Gastroesophageal sphincter (tissue), 4 donors: ENCODE measurements around the gene PLEKHO2. TPM values are rescaled to one million over a fixed set of nuclear protein-coding genes. Genes with fewer than 3 reads are reported as not detected.

Experiments
- ATAC-seq: fragments of 150-250 bp; one replicate; pipeline ENCODE4 v1.9.1; 2016; ENCODE audit warnings: mild to moderate bottlenecking, moderate library complexity
- H3K27ac ChIP-seq, 4 donors: fragments of 200-600 bp; sonication (generic) in 3 of 4; 1 replicate in 3 of 4; 2 replicates in 1 of 4; pipeline ENCODE4 v1.5.1; 2016 to 2019
- H3K27me3 ChIP-seq: fragments of 200-600 bp; sonication (generic); one replicate; pipeline ENCODE4 v1.5.1; 2019
- H3K36me3 ChIP-seq, 2 donors: fragments of 200-600 bp; sonication (generic); one replicate each; pipeline ENCODE4 v1.5.1; 2019; ENCODE audit warnings: control low read depth in 1 of 2
- H3K4me1 ChIP-seq, 3 donors: fragments of 200-600 bp; sonication (generic); 1 replicate in 2 of 3; 2 replicates in 1 of 3; pipeline ENCODE4 v1.5.1; 2016 to 2019; ENCODE audit warnings: control low read depth in 2 of 3
- H3K4me3 ChIP-seq, 2 donors: fragments of 200-600 bp; sonication (generic); one replicate each; pipeline ENCODE4 v1.5.1; 2019; ENCODE audit warnings: mild to moderate bottlenecking in 1 of 2, moderate library complexity in 1 of 2
- H3K9me3 ChIP-seq, 3 donors: fragments of 200-600 bp; sonication (generic); one replicate each; pipeline ENCODE4 v1.5.1; 2017 to 2019; ENCODE audit warnings: control low read depth in 2 of 3
- EP300 ChIP-seq: sonication (generic); formaldehyde crosslinking; IDR thresholded peaks from one replicate; pipeline ENCODE4 v1.6.1; 2017; ENCODE audit warnings: antibody characterized with exemption, mild to moderate bottlenecking
- POLR2A ChIP-seq, 2 donors: fragments of 450-650 bp; IDR thresholded peaks; one replicate each; pipeline ENCODE4 v1.6.1; 2017; ENCODE audit warnings: antibody characterized with exemption in 2 of 2, mild to moderate bottlenecking in 2 of 2, moderate library complexity in 1 of 2
- POLR2AphosphoS5 ChIP-seq: sonication (generic); formaldehyde crosslinking; IDR thresholded peaks from one replicate; pipeline ENCODE4 v1.6.1; 2017; ENCODE audit warnings: antibody characterized with exemption
- WGBS, 2 donors: methylation state at CpG; one replicate each; pipeline ENCODE4 v1.1.5; 2018; ENCODE audit warnings: low coverage in 1 of 2; 5-methylcytosine and 5-hydroxymethylcytosine counted together
- total RNA-seq, 4 donors: library from RNA; depleted of rRNA; stranded (reverse); fragments of >200 nt; gene quantifications; one replicate each; pipeline ENCODE4 v1.1.0, GENCODE V29; 2016
- TF ChIP-seq, protein P1 (sequence below), 4 experiments: fragments of 200-600 bp in 2 of 4; fragments of 450-650 bp in 2 of 4; sonication (generic) in 1 of 4; IDR thresholded peaks; one replicate each; pipeline ENCODE4 v1.5.1; 2017 to 2019; ENCODE audit warnings: antibody characterized with exemption in 4 of 4, mild to moderate bottlenecking in 2 of 4, moderate library complexity in 2 of 4

PLEKHO2 gene
- total RNA-seq, 4 donors from 2014 or later: 27.1 to 47.9 (median 43.1) TPM

GRCh38 chr15:64842986-64843561, 1.4 kb downstream of the PLEKHO2 start:
- H3K27ac ChIP-seq: peak overlapping the region; percentile 90 to 100 (median 94)
- no peaks in the 10 kb centered on the region for H3K9me3 ChIP-seq
- ATAC-seq: peak; percentile 32
- WGBS, 2 donors: 14 to 18% methylated on average over 3 to 4 of the region's 7 CpGs
- no peaks in the 10 kb centered on the region for H3K27me3 ChIP-seq
- TF ChIP-seq POLR2A (IDR thresholded peaks at IDR 0.05) (peak in 1 of 2 donors; percentile 22), EP300 (no peak), POLR2AphosphoS5 (peak; percentile 4)
- TF ChIP-seq, protein P1, sequence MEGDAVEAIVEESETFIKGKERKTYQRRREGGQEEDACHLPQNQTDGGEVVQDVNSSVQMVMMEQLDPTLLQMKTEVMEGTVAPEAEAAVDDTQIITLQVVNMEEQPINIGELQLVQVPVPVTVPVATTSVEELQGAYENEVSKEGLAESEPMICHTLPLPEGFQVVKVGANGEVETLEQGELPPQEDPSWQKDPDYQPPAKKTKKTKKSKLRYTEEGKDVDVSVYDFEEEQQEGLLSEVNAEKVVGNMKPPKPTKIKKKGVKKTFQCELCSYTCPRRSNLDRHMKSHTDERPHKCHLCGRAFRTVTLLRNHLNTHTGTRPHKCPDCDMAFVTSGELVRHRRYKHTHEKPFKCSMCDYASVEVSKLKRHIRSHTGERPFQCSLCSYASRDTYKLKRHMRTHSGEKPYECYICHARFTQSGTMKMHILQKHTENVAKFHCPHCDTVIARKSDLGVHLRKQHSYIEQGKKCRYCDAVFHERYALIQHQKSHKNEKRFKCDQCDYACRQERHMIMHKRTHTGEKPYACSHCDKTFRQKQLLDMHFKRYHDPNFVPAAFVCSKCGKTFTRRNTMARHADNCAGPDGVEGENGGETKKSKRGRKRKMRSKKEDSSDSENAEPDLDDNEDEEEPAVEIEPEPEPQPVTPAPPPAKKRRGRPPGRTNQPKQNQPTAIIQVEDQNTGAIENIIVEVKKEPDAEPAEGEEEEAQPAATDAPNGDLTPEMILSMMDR (IDR thresholded peaks at IDR 0.05): peak in 1 of 4 experiments; percentile 11
- H3K4me3 ChIP-seq: peak overlapping the region; percentile 91 to 95
- H3K36me3 ChIP-seq: no peaks in the 10 kb centered on the region
- peaks cover 0 to 67% (median 37%) of the 10 kb centered on the region in 3 donors for H3K4me1 ChIP-seq

DNA sequence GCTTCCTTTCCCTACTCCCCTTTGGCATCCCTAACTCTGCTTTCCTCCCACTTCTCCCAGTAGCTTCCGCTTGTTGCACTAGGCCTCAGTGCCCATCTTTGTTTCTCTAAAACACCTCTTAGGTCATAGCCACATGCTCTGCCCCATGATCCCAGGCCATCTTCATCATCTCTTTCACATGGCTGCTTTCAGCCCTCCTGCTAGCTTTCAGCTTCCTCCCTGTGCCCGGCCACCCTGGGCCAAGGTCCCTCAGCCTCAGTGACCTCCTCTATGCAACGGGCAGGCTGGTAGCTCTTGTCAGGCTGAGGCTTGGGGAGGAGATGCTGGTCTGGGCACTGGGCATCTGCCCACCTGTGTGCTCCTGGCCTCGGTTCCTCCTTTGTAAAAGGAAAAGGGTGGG, 2.3 kb downstream of the PLEKHO2 start:
- no peak for TF ChIP-seq EP300
- Histone ChIP-seq H3K9me3 (no peaks in the 10 kb centered on the region), H3K4me3 (peak overlapping the region; percentile 91 to 95), H3K4me1 (peaks cover 0 to 76% (median 37%) of the 10 kb centered on the region in 3 donors), H3K36me3 (peaks cover 0 to 7% of the 10 kb centered on the region in 2 donors), H3K27me3 (no peaks in the 10 kb centered on the region), H3K27ac (peak overlapping the region; percentile 64 to 100 (median 94))
- whole genome bisulfite sequencing, 2 donors: 32 to 38% methylated on average over 3 to 4 of the region's 4 CpGs
- no peak for ATAC-seq

DNA sequence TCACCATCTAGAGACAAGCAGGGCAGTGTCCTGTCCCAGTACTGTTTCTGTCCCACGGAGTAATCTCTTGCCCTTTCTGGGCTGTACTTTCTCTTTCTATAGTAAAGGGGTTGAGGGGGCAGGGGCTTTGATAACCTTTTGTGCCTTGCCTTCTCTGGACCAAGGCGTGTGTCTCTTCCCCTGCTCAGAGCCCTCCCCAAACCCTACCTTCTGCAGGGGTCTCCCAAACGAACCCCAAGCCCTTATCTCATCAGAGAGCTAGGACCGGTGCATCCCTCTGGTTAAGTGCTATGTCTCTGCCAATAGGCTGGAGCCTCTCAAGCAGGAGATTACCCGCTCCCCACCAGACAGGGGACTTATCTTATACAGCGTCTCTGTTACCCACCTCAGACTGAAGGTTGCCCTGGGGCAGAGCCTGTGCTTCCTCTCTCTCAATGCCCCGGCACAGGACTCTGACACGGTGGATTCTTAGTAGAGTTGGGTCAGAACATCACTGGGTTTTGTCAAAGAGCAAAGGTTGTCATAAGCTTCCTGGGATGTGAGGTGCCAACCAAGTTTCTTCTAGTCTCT, 2.9 kb downstream of the PLEKHO2 start:
- Histone ChIP-seq H3K4me1 (peaks cover 0 to 83% (median 40%) of the 10 kb centered on the region in 3 donors), H3K4me3 (peak overlapping the region; percentile 91 to 95), H3K36me3 (peaks cover 0 to 14% of the 10 kb centered on the region in 2 donors), H3K9me3 (no peaks in the 10 kb centered on the region), H3K27me3 (no peaks in the 10 kb centered on the region), H3K27ac (peak overlapping the region; percentile 64 to 100 (median 94))
- no peak for ATAC-seq
- TF ChIP-seq POLR2AphosphoS5 (no peak), POLR2A (IDR thresholded peaks at IDR 0.05) (no peak), EP300 (no peak)
- TF ChIP-seq, protein P1 (IDR thresholded peaks at IDR 0.05): no peak
- WGBS, 2 donors: 12 to 31% methylated on average over 4 to 6 of the region's 8 CpGs

DNA sequence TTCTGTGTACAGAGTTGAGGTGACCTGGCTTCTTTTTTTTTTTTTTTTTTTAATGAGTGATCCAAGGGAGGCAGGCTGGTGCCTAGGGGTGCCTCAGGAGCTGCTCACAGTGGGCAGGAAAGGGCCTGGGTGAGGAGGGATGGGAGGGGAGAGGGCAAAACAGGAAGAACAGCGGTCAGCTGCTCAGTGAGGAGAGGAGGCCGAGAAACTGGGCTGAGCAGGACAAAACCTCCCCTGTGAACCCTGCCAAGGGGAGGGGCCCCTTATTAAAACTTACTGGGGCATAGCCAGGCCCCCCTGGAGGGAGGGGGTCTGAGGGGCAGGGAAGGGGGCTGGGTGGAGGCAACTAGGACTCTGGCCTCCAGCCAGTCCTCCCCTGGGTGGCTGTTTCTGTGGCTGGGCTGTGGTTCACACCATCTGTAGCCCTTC, 3.5 kb downstream of the PLEKHO2 start:
- TF ChIP-seq POLR2A (IDR thresholded peaks at IDR 0.05): no peak
- TF ChIP-seq, protein P1 (IDR thresholded peaks at IDR 0.05): no peak
- TF ChIP-seq POLR2AphosphoS5: no peak
- TF ChIP-seq EP300: no peak
- no peak for ATAC-seq
- H3K36me3 ChIP-seq: peaks cover 0 to 19% of the 10 kb centered on the region in 2 donors
- H3K9me3 ChIP-seq: no peaks in the 10 kb centered on the region
- H3K4me1 ChIP-seq: peaks cover 0 to 86% (median 41%) of the 10 kb centered on the region in 3 donors
- H3K27me3 ChIP-seq: no peaks in the 10 kb centered on the region
- no CpG with 5 or more reads among the region's 2 CpGs for WGBS, 2 donors
- peak overlapping the region; percentile 64 to 100 (median 94) for H3K27ac ChIP-seq
- peak overlapping the region; percentile 91 to 95 for H3K4me3 ChIP-seq

- peak overlapping the region in 1 of 2 donors; percentile 95 for H3K4me3 ChIP-seq
- H3K27ac ChIP-seq: peak overlapping the region; percentile 64 to 100 (median 94)
- 67% methylated on average over 8 of the region's 13 CpGs; no CpG with 5 or more reads in 1 of the 2 donors for WGBS, 2 donors
- peaks cover 1 to 86% (median 49%) of the 10 kb centered on the region in 3 donors for H3K4me1 ChIP-seq
- peaks cover 0 to 28% of the 10 kb centered on the region in 2 donors for H3K36me3 ChIP-seq
- ATAC-seq: no peak
- no peaks in the 10 kb centered on the region for H3K9me3 ChIP-seq
- TF ChIP-seq EP300 (no peak), POLR2AphosphoS5 (no peak), POLR2A (IDR thresholded peaks at IDR 0.05) (no peak)
- TF ChIP-seq, protein P1 (IDR thresholded peaks at IDR 0.05): no peak
- H3K27me3 ChIP-seq: no peaks in the 10 kb centered on the region
Measured at GRCh38 chr15:64845831-64846595, 4.3 kb downstream of the PLEKHO2 start.
